Measurements from ENCODE around the gene IZUMO3.

DNA sequence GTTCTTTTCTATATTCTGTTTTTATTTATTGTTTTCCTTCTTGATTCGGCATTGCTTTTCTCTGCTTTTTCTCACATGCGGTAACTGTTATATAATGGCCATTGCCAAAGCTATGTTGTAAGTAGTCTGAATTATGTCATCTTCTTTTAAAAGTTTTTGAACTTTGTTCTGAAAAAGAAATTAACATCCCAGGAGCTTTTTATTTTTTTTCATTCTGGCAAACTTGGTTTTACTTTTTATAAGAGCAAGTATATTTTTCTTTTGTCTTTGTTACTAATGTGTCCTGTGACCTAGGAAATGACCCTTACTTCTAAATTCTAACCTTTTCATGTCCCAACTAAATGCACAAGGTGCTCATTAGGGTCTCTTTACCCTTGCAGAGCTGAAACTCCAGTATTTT, 26.7 kb upstream of the IZUMO3 start:
- TF ChIP-seq, protein P1, sequence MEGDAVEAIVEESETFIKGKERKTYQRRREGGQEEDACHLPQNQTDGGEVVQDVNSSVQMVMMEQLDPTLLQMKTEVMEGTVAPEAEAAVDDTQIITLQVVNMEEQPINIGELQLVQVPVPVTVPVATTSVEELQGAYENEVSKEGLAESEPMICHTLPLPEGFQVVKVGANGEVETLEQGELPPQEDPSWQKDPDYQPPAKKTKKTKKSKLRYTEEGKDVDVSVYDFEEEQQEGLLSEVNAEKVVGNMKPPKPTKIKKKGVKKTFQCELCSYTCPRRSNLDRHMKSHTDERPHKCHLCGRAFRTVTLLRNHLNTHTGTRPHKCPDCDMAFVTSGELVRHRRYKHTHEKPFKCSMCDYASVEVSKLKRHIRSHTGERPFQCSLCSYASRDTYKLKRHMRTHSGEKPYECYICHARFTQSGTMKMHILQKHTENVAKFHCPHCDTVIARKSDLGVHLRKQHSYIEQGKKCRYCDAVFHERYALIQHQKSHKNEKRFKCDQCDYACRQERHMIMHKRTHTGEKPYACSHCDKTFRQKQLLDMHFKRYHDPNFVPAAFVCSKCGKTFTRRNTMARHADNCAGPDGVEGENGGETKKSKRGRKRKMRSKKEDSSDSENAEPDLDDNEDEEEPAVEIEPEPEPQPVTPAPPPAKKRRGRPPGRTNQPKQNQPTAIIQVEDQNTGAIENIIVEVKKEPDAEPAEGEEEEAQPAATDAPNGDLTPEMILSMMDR (optimal IDR thresholded peaks at IDR 0.05 in 1 of 3, IDR thresholded peaks at IDR 0.05 in 1 of 3, conservative IDR thresholded peaks at IDR 0.05 in 1 of 3; ENCODE audit: extremely low read depth in 1 of 3, insufficient read depth in 2 of 3, low read length in 3 of 3): no peak
- no peak for TF ChIP-seq EZH2 (IDR thresholded peaks at IDR 0.05; ENCODE audit: low read length)

Data from keratinocyte (primary cell).